ENCODE data around the gene NUTF2.

Gene NUTF2

GRCh38 chr16:67881621-67882161 lies 35.0 kb downstream of the NUTF2 start:
- Histone ChIP-seq H3K36me3 (ENCODE audit: control insufficient read depth, insufficient read depth, low read length) (peaks cover 69% of the 10 kb centered on the region), H3K27me3 (replicated peaks; ENCODE audit: control insufficient read depth, insufficient read depth, low read length) (no peaks in the 10 kb centered on the region)

GRCh38 chr16:67882374-67883145 lies 35.8 kb downstream of the NUTF2 start:
- H3K4me3 ChIP-seq (replicated peaks; ENCODE audit: low read depth, low read length): no peak overlapping the region
- TF ChIP-seq CTCF (IDR thresholded peaks at IDR 0.05; ENCODE audit: insufficient read depth, low read length, poor library complexity, severe bottlenecking): no peak
- H3K27me3 ChIP-seq (replicated peaks; ENCODE audit: control insufficient read depth, insufficient read depth, low read length): no peaks in the 10 kb centered on the region
- H3K36me3 ChIP-seq (ENCODE audit: control insufficient read depth, insufficient read depth, low read length): peaks cover 61% of the 10 kb centered on the region
- DNase-seq (ENCODE audit: extremely low read depth, insufficient read length): no peak

More at GRCh38 chr16:67881621-67882161, 35.0 kb downstream of the NUTF2 start:
- no peak for TF ChIP-seq CTCF (IDR thresholded peaks at IDR 0.05; ENCODE audit: insufficient read depth, low read length, poor library complexity, severe bottlenecking)
- no peak for DNase-seq (ENCODE audit: extremely low read depth, insufficient read length)
- H3K4me3 ChIP-seq (replicated peaks; ENCODE audit: low read depth, low read length): no peak overlapping the region

- H3K36me3 ChIP-seq (ENCODE audit: control insufficient read depth, insufficient read depth, low read length): peaks cover 54% of the 10 kb centered on the region
- TF ChIP-seq CTCF (IDR thresholded peaks at IDR 0.05; ENCODE audit: insufficient read depth, low read length, poor library complexity, severe bottlenecking): no peak
- no peaks in the 10 kb centered on the region for H3K27me3 ChIP-seq (replicated peaks; ENCODE audit: control insufficient read depth, insufficient read depth, low read length)
- no peak for DNase-seq (ENCODE audit: extremely low read depth, insufficient read length)
- H3K4me3 ChIP-seq (replicated peaks; ENCODE audit: low read depth, low read length): no peak overlapping the region
Measured at GRCh38 chr16:67883146-67883871, 36.6 kb downstream of the NUTF2 start.

- TF ChIP-seq CTCF (IDR thresholded peaks at IDR 0.05; ENCODE audit: insufficient read depth, low read length, poor library complexity, severe bottlenecking): peak; percentile 94
- Histone ChIP-seq H3K36me3 (ENCODE audit: control insufficient read depth, insufficient read depth, low read length) (peaks cover 48% of the 10 kb centered on the region), H3K4me3 (replicated peaks; ENCODE audit: low read depth, low read length) (no peak overlapping the region), H3K27me3 (replicated peaks; ENCODE audit: control insufficient read depth, insufficient read depth, low read length) (no peaks in the 10 kb centered on the region)
- peak; percentile 64 for DNase-seq (ENCODE audit: extremely low read depth, insufficient read length)
Measured at GRCh38 chr16:67883872-67884261, 37.1 kb downstream of the NUTF2 start.

- no peak within 1 kb of the TSS for H3K4me3 ChIP-seq (replicated peaks; ENCODE audit: low read depth, low read length)
- DNase-seq (ENCODE audit: extremely low read depth, insufficient read length): no peak
- H3K27me3 ChIP-seq (replicated peaks; ENCODE audit: control insufficient read depth, insufficient read depth, low read length): no peaks in the 10 kb centered on the region
- no peak for TF ChIP-seq CTCF (IDR thresholded peaks at IDR 0.05; ENCODE audit: insufficient read depth, low read length, poor library complexity, severe bottlenecking)
- H3K36me3 ChIP-seq (ENCODE audit: control insufficient read depth, insufficient read depth, low read length): peaks cover 41% of the 10 kb centered on the region
Measured at GRCh38 chr16:67884684-67885083, 38.0 kb downstream of the NUTF2 start, which contains the start of gene NRN1L. TSS of gene NRN1L (plus strand) at chr16:67884885. CDS start at chr16:67884904, 19 bp downstream.
